ENCODE results near the gene FBXL17.

FBXL17 gene

DNA sequence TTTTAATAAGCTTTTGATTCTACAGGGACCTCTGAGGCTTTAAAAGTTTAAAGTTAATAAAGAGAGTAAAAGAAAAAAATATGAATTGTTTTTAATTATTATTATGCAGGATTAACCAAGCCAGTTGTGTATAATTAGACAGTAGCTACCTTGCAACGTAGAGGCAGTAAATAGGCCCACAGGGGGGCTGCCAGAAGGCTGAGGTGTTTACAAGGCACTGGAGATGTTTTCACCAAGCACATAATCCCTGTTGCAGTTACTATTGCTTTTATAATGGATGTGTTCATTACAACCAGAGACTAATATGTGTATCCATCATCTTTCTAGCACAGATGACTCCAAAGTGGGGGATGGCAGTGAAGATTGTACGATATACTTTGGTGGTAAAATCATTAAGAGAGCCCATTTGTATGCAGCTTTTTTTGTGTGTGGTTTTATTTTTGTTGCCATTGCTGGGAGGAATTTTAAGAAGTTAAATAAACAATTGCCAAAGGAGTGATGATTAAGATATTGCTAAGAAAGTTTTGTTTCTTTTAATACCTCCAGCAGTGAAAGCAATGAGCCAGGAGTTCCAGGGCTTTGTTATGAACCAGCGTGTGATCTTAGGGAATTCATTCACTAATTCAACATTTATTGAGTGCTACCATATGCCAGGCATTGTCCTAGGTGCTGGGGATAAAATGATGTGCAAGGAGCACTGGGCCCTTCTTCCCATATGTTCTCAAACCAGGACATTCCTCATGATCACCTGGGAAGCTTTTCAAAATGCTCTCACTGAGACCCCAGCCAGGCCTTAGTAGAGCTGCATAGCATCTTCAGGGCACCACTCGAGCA is 572.5 kb downstream of the FBXL17 start:
- TF ChIP-seq, protein P1, sequence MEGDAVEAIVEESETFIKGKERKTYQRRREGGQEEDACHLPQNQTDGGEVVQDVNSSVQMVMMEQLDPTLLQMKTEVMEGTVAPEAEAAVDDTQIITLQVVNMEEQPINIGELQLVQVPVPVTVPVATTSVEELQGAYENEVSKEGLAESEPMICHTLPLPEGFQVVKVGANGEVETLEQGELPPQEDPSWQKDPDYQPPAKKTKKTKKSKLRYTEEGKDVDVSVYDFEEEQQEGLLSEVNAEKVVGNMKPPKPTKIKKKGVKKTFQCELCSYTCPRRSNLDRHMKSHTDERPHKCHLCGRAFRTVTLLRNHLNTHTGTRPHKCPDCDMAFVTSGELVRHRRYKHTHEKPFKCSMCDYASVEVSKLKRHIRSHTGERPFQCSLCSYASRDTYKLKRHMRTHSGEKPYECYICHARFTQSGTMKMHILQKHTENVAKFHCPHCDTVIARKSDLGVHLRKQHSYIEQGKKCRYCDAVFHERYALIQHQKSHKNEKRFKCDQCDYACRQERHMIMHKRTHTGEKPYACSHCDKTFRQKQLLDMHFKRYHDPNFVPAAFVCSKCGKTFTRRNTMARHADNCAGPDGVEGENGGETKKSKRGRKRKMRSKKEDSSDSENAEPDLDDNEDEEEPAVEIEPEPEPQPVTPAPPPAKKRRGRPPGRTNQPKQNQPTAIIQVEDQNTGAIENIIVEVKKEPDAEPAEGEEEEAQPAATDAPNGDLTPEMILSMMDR (IDR thresholded peaks at IDR 0.05; ENCODE audit: borderline replicate concordance, control extremely low read depth, extremely low read depth, insufficient read depth, missing control alignments) = no peak
- DNase-seq (ENCODE audit: low spot score) = no peak
- in situ Hi-C loops (cut with MboI; ENCODE audit: low sequenced_read_pairs, unreplicated experiment) = no loop called here

All from GM13976 (cell line).